Activated naive CD8-positive, alpha-beta T cell (primary cell): ENCODE results near the gene RABEP1.
"Not testable (repeated sequence)": the region's sequence is repeated elsewhere in the genome, so short reads cannot be mapped to it uniquely, and the experiment has no call there.

Source experiments
- H3K27ac Mint-ChIP-seq: one replicate; pipeline ENCODE4 v1.8.0; 2021; ENCODE audit warnings: mixed read lengths
- H3K27me3 Mint-ChIP-seq: one replicate; pipeline ENCODE4 v1.8.0; 2021; ENCODE audit warnings: mixed read lengths
- H3K36me3 Mint-ChIP-seq: one replicate; pipeline ENCODE4 v1.8.0; 2021; ENCODE audit warnings: mixed read lengths
- H3K4me1 Mint-ChIP-seq: one replicate; pipeline ENCODE4 v1.8.0; 2021; ENCODE audit warnings: low read depth, mixed read lengths
- H3K4me3 Mint-ChIP-seq: one replicate; pipeline ENCODE4 v1.8.0; 2021; ENCODE audit warnings: mild to moderate bottlenecking, mixed read lengths
- H3K9me3 Mint-ChIP-seq: one replicate; pipeline ENCODE4 v1.8.0; 2021; ENCODE audit warnings: low read depth, mixed read lengths

Gene RABEP1

DNA sequence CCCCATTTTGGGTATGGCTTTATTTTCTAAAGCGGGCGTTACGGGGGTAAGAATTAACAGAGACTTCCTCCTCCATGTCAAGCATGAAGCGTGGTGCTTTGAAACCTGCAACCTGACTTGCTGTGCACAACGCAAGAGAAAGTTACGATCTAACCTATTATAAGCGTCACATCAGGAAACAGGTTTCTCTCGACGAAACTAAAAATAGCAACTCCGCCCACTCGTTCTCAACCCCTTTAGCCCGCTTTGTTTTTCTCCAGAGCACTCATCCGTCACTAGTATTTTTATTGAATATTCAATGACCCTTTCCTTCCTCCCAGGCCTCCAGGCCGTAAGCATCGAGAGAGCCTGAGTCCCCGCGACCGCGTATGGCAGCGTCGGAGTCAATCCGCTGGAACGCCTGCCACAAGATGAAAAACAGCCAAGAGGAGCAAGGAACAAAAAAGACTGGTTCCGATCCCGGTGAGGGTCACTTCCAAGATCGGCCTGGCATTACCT is 136.8 kb downstream of the RABEP1 start:
- Mint-ChIP-seq H3K27me3 (no peaks in the 10 kb centered on the region), H3K9me3 (no peaks in the 10 kb centered on the region), H3K36me3 (peaks cover 7% of the 10 kb centered on the region), H3K4me3 (peak overlapping the region; percentile 100), H3K27ac (peak overlapping the region; percentile 100), H3K4me1 (peaks cover 48% of the 10 kb centered on the region)

DNA sequence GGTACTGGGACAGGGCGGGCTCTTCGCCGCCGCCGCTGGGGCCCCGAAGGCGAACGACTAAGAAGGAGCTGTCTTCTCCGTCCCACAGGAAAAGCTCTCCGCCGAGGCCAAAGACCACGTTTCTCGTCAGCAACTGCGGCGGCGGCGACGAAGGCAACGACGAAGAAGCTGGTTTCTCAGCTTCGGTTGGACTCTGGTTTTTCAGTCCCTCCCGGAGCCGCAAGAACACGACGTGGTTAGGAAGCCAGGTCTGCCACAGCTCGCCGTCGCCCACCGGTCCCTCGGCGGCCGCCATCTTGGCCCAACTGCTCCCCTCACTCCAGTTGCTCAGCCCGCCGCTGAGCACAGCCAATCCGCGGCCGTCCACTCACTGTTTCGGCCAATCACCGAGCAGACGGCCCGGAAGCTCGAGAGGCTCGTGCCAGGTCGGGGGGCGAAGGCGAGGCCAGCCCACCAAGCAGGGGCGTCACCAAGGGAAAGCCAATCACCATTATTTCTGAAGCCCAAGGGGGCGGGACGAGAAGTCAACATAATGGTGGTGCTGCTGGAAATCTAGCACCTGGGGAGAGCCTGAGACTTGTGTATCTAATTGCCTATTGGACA is 137.4 kb downstream of the RABEP1 start, which contains the start of gene NUP88:
TSS of gene NUP88 (minus strand) at position 307 of the 603 bp plus-strand sequence. CDS start at position 295, 12 bp downstream.
- H3K4me1 Mint-ChIP-seq: peaks cover 44% of the 10 kb centered on the region
- peaks cover 7% of the 10 kb centered on the region for H3K36me3 Mint-ChIP-seq
- H3K27me3 Mint-ChIP-seq: no peaks in the 10 kb centered on the region
- peak within 1 kb of the TSS; percentile 100 for H3K27ac Mint-ChIP-seq
- H3K9me3 Mint-ChIP-seq: no peaks in the 10 kb centered on the region
- H3K4me3 Mint-ChIP-seq: peak within 1 kb of the TSS; percentile 100

DNA sequence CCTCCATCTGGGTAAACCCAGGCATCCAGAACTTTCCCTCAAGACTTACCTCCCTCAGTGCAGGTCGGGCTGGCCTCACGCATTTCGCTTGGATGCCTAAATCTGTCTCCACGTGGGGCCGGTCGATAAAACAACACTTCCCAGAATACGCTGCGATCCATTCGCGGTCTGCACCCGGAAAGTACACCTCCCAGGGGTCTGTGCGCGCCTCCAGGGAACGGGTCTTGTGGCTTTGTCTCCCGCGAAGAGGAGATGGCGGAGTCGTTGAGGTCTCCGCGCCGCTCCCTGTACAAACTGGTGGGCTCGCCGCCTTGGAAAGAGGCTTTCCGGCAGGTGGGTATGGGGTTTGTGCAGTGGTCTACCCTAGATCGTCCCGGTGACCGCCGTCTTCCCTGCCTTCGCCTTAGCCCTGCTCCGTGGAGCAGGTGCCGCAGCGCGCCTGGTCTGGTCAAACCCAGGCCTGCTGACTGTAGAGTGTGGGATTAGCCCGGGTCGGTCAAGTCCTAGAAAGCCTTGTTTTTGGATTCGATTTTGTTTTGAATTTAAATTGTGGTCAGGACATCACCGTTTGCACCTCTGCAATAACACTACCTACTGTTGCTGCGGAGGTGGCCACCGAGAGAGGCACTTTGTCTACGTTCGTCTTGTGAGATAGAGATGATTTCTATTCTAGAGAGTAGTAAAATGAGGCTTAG is 138.0 kb downstream of the RABEP1 start, which contains the start of gene RPAIN:
TSS of gene RPAIN (plus strand) at position 224 of the 695 bp plus-strand sequence. CDS start at position 253, 29 bp downstream.
- Mint-ChIP-seq H3K36me3 (peaks cover 7% of the 10 kb centered on the region), H3K27me3 (no peaks in the 10 kb centered on the region), H3K4me3 (peak within 1 kb of the TSS; percentile 100), H3K27ac (peak within 1 kb of the TSS; percentile 100), H3K4me1 (peaks cover 47% of the 10 kb centered on the region), H3K9me3 (no peaks in the 10 kb centered on the region)

DNA sequence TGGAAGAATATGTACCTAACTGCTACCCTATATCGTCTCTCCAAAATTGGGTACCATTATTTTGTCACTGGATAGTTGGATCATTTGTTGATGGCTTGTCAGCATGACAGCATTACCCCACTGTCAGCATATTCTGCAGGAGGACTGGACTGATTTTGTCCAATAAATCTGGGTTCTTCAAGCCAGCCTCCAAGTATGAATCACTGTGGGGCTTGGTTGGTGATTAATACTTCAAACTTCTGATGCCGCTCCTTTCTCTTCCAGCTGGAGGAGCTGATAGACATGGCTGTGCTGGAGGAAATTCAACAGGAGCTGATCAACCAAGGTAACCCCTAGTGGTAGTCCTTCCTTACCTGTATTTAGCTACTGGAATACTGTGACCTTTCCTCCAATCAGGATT is 140.4 kb downstream of the RABEP1 start:
- H3K4me3 Mint-ChIP-seq: peak overlapping the region; percentile 30
- peaks cover 35% of the 10 kb centered on the region for H3K4me1 Mint-ChIP-seq
- H3K36me3 Mint-ChIP-seq: peaks cover 7% of the 10 kb centered on the region
- H3K27ac Mint-ChIP-seq: peak overlapping the region; percentile 3
- H3K27me3 Mint-ChIP-seq: no peaks in the 10 kb centered on the region
- H3K9me3 Mint-ChIP-seq: no peaks in the 10 kb centered on the region

DNA sequence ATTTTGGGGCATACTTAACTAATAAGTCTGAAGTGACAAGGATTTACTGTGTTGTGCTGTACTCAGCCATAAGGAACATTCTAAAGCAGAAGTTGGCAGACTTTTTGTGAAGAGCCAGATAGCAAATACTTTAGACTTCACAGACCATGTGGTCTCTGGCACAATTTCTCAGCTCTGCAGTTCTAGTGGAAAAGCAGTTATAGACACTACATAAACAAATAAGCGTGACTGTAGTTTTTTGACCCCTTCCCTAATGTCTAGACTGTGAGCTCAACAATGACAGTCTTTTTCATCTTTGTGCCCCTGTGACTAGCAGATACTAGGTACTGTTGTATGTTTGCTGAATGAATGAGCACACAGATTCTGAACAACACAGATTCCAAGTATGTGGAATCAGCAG is 142.8 kb downstream of the RABEP1 start:
- Mint-ChIP-seq H3K36me3 (peaks cover 9% of the 10 kb centered on the region), H3K4me3 (peak overlapping the region; percentile 4), H3K4me1 (peaks cover 32% of the 10 kb centered on the region), H3K27me3 (no peaks in the 10 kb centered on the region), H3K9me3 (no peaks in the 10 kb centered on the region), H3K27ac (no peak overlapping the region)

DNA sequence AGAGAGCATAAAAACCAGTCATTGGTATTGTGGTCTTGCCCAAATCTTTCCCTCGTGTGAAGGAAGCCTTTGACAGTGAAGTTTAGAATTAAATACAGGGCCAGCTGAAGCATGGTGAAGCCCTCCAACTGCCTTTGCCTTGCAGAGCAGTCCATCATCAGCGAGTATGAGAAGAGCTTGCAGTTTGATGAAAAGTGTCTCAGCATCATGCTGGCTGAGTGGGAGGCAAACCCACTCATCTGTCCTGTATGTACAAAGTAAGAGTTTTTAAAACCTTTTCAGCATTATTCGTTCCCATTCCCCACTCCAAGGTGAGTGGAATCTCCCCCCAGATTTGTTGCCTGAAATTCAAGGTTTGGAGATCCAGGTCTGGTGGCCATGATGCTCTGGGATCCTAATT is 143.7 kb downstream of the RABEP1 start:
- Mint-ChIP-seq H3K27me3 (no peaks in the 10 kb centered on the region), H3K4me3 (no peak overlapping the region), H3K9me3 (no peaks in the 10 kb centered on the region), H3K4me1 (peaks cover 29% of the 10 kb centered on the region), H3K27ac (no peak overlapping the region), H3K36me3 (peaks cover 5% of the 10 kb centered on the region)

DNA sequence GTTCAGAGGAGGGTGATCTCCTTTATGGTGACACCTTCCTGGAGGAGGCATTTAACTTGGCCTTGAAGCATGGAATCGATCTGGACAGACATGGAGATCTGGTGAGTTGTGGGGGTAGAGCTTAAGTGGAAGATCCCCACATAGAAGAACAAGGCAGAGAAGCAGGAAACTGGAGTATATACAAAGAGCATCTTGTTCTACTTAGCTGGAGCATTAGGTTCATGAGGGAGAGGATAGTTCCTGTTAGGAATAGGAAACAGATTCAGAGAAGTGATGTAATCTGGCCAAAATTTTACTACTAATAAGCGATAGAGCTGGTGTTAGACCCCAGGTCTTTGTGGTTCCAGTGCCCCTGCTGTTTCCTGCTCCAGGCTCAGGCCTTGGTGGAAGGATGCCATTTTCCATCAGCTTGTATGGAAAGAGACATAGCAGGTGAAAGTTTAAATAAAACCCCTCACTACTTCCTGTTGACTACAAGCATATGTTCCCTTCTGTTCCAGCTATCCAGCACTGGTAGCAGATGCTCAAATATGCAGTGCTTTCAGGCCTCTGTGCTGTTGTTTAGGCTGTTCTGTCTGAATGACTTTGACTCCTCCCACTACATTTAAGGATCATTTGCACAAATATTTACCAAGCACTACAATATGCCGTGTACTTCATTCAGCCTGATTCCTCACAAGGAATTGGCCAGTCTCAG is 147.3 kb downstream of the RABEP1 start:
- peaks cover 6% of the 10 kb centered on the region for H3K36me3 Mint-ChIP-seq
- H3K27me3 Mint-ChIP-seq: no peaks in the 10 kb centered on the region

DNA sequence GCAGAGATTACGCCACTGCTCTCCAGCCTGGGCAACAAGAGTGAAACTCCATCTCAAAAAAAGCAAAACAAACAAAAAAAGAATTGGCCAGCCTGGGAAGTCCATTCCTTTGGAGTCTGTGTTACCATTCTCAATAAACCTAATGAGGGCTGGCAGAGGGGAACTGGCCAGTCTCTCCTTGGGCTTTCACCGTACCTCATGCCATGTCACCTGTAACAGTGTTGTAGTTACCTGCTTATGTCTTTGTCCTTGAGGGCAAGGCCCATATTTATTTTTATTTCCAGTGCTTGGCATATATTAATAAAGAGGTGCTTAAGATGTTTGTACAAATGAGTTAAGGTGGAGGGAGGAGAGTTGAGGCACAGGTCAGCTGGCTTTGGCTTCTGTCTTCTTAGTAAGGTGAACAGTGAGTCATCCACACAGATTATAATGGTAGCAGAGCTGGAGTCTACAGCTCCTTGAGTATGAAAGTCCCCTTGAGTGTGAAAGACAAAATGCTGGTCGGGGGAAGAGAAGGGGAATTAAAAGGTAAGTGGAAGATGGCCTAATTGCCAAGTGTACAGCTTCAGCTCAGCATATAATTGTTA is 148.4 kb downstream of the RABEP1 start:
- Mint-ChIP-seq H3K4me1 (peaks cover 13% of the 10 kb centered on the region), H3K27ac (peak overlapping the region; percentile 81), H3K9me3 (no peaks in the 10 kb centered on the region), H3K4me3 (no peak overlapping the region), H3K27me3 (no peaks in the 10 kb centered on the region), H3K36me3 (peaks cover 6% of the 10 kb centered on the region)

More for the DNA sequence above, 147.3 kb downstream of the RABEP1 start:
- peaks cover 11% of the 10 kb centered on the region for H3K4me1 Mint-ChIP-seq
- no peak overlapping the region for H3K4me3 Mint-ChIP-seq
- H3K27ac Mint-ChIP-seq: peak overlapping the region; percentile 17
- H3K9me3 Mint-ChIP-seq: no peaks in the 10 kb centered on the region

DNA sequence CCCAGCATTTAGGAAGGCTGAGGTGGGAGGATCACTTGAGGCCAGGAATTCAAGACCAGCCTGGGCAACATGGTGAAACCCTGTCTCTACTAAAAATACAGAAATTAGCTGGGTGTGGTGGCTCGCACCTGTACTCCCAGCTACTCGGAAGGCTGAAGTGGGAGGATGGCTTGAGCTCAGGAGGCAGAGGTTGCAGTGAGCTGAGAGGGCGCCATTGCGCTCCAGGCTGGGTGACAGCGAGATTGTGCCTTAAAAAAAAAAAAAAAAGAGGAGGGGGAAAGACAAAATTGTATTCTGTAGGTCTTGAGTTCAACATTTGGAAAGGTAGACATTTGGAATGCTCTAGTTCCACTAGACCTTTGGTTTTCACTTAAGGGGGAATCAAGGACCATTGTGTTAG is 149.2 kb downstream of the RABEP1 start:
- not testable (repeated sequence) for H3K4me3 Mint-ChIP-seq, H3K36me3 Mint-ChIP-seq, H3K9me3 Mint-ChIP-seq, H3K27me3 Mint-ChIP-seq
- Mint-ChIP-seq H3K4me1 (peaks cover 17% of the 10 kb centered on the region), H3K27ac (peak overlapping the region; percentile 81)

DNA sequence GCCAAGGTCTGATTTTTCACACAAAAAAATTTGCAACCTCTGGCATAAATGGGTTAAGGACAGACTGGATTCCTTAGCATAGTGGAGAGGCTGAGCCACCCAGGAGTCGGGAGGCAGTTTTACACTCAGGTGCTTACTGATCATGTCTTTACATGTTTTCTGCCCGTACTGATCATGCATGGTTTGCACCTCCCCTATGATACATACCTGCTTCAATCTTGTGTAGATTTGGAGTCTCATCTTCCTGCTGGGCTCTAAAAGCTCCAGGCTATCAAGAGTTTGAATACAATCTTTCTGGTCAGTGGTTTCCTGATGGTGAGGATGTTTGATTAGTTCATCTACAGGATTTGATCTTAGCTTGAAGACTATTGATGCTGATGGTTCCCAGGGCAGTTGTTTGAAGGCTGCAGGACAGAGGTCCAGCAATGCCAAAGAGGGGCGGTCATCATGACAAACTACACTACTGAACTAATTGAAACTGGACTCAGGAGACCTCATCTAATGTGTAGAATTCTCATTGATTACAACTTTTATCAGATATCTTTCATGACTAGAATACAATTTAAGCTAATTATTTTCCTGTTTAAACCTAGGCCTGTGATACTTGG is 150.0 kb downstream of the RABEP1 start:
- peaks cover 11% of the 10 kb centered on the region for H3K36me3 Mint-ChIP-seq
- H3K4me1 Mint-ChIP-seq: peaks cover 25% of the 10 kb centered on the region
- no peak overlapping the region for H3K4me3 Mint-ChIP-seq
- H3K27me3 Mint-ChIP-seq: no peaks in the 10 kb centered on the region
- peak overlapping the region; percentile 46 for H3K27ac Mint-ChIP-seq
- H3K9me3 Mint-ChIP-seq: no peaks in the 10 kb centered on the region

DNA sequence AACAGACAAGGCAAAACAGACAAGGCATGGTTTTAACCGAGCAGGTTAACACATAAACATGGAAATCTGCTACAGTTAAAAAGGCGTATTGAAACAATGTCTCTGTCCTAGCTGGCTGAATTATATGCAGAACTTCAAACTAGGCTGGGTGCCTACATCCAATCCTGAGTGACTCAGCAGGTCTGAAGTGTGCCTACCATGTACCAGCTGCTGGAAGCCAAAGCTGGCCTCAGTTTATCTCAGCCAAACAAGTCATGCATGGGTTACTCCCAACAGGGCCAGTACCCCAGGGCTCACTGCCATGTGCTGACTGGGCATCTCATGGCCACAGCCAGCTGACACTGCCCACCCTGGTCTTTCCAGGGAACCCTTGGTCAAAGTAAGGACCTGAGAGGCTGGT is 152.9 kb downstream of the RABEP1 start:
- H3K27me3 Mint-ChIP-seq: no peaks in the 10 kb centered on the region

More for the DNA sequence above, 152.9 kb downstream of the RABEP1 start:
- Mint-ChIP-seq H3K4me1 (peaks cover 46% of the 10 kb centered on the region), H3K27ac (peak overlapping the region; percentile 58), H3K9me3 (no peaks in the 10 kb centered on the region), H3K36me3 (peaks cover 16% of the 10 kb centered on the region), H3K4me3 (peak overlapping the region; percentile 46)
